Right forelimb (tissue), 1 donor: ENCODE results near the gene MINDY2.
"Not testable (repeated sequence)": the region's sequence is repeated elsewhere in the genome, so short reads cannot be mapped to it uniquely, and the experiment has no call there.

Experiments
- DNase-seq: peaks from one replicate; pipeline ENCODE4 v3.0.0-alpha.2; 2018

Gene MINDY2

DNA sequence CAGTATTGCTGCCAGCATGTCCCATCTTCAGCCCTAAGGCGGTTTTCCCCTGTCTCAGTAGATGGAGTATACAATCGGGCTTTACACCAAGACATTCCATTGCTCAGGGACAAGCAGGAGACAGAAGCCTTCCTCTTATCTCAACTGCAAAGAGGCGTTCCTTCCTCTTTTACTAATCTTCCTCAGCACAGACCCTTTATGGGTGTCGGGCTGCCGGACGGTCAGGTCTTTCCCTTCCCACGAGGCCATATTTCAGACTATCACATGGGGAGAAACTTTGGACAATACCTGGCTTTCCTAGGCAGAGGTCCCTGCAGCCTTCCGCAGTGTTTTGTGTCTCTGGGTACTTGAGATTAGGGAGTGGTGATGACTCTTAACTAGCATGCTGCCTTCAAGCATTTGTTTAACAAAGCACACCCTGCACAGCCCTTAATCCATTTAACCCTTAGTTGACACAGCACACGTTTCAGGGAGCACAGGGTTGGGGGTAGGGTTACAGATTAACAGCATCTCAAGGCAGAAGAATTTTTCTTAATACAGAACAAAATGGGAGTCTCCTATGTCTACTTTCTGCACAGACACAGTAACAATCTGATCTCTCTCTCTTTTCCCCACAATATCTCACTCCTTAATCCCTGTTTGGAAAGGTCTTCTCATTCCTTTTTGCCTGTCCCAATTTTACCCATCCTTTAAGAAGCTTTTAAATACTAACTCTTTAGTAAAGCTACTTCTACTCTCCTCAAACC lies 62.8 kb downstream of the MINDY2 start:
- not testable (repeated sequence) for DNase-seq

GRCh38 chr15:58839485-58839884 lies 68.4 kb downstream of the MINDY2 start:
- DNase-seq = no peak

DNA sequence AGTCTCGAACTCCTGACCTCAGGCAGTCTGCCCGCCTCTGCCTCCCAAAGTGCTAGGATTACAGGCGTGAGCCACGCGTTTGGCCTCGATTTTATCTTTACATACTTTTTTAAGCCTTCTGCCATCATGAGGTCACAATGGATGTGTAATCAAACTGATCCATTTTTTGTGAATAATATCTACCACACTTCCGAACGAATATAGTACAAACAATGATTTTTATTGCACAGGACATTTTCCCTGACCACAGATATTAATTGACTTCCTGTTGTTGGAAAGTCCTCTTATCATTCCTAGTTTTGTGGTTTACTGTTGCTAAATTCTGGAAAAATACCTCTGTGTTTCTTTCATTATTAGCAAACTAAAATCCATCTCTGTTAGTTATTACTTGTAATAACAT lies 68.9 kb downstream of the MINDY2 start:
- no peak for DNase-seq

GRCh38 chr15:58842713-58843396 lies 71.8 kb downstream of the MINDY2 start:
- no peak for DNase-seq

DNA sequence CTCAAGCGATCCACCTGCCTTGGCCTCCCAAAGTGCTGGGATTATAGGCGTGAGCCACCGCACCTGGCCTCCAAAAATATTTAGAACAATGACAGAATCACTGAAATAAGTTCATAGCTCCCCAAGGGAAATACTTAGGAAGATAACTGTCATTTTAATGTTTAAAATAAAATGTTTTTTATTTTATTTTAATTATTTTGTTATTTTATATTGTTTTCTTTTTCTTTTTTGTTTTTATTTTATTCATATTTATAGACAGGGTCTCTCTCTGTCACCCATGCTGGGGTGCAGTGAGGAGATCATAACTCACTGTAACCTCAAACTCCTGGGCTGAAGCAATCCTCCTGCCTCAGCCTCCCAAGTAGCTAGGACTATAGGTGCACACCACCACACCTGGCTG lies 80.1 kb downstream of the MINDY2 start:
- DNase-seq = not testable (repeated sequence)

DNA sequence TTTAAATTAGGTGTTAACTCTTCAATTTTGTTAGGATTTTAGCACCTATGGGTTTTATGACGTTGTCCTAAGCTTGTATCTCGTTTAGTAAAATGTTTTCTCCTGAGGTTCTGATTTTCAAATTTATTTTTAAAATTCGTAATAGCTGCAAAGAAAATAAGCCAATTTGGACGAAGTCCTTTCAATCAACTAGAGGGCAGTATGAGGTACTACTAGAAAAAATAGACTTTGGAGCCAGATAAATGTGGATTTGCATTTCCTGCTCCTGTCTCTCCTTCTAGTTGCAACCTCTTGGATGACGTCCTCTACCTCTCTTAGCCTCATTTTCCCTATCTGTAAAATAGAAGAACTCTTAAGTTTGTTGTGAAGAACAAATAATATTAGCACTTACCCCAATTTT lies 81.2 kb downstream of the MINDY2 start:
- DNase-seq = no peak

GRCh38 chr15:58854593-58854992 lies 83.5 kb downstream of the MINDY2 start:
- DNase-seq = no peak

GRCh38 chr15:58856086-58856485 lies 85.0 kb downstream of the MINDY2 start:
- DNase-seq = no peak

- not testable (repeated sequence) for DNase-seq
Observed at GRCh38 chr15:58856621-58857020, 85.5 kb downstream of the MINDY2 start.

DNA sequence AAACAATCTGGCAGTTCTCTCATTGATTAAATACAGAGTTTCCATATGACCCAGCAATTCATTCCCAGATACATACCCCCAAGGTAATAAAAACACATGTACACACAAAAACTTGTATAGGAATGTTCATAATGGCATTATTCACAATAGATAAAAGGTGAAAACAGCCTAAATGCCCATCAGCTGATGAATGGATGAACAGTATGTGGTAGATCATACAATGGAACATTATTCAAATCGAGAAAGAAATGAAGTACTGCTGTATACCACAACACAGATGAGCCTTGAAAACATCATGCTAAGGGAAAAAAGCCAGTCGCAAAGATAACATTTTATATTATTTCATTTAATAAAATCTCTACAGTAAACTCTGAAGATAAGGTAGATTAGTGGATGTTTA lies 91.2 kb downstream of the MINDY2 start:
- no peak for DNase-seq

DNA sequence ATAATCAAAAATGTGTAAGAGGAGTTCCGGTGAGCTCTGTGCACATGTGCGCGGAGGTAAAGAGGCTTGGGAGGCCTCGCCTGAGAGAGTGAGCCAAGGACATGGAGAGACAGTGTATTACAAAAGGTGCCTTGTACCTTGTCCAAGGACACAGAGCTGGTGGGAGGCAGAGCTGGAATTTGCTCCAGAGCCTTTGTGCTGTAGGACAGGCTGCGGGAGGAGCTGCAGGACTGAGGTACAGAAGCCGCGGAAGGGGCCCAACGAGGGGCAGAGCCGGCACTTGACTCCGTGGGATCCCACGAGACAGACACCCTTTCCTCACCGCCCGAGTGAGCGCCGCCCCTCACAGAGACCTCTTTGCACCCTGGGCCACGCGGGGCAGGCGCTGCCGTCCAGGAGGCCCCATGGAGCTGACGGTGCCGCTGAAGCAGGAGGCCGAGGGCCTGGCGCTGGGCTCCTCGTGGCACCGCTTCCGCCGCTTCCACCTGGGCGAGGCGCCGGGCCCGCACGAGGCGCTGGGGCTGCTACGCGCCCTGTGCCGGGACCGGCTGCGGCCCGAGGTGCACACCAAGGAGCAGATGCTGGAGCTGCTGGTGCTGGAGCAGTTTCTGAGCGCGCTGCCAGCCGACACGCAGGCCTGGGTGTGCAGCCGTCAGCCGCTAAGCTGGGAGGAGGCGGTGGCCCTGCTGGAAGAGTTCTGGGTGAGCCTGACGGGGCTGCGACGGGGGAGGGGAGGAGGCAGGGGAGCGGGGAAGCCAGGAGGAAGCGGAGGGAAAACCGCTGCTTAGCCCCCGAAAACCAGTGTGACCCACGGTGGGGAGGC lies 93.7 kb downstream of the MINDY2 start:
- peak; percentile 76 for DNase-seq

GRCh38 chr15:58865425-58865880 lies 94.4 kb downstream of the MINDY2 start:
- no peak for DNase-seq

DNA sequence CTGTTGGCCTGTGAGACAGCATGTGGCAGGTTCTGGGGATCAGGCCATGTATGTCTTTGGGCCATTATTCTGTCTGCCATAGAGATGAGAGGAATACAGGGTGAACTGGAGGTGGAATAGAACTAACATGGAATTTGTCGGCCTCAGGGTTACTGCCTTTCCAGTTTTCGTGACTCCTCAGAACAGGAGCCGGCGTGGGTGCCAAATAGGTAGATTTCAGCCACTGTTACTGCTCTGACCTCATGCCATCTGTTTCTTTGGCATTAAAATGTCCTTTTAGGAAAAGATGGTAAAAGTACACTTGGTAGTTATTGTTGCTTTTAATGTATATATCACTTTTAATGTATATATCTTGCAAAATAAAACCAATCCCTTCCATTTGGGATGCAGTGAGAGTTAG lies 96.8 kb downstream of the MINDY2 start:
- no peak for DNase-seq

DNA sequence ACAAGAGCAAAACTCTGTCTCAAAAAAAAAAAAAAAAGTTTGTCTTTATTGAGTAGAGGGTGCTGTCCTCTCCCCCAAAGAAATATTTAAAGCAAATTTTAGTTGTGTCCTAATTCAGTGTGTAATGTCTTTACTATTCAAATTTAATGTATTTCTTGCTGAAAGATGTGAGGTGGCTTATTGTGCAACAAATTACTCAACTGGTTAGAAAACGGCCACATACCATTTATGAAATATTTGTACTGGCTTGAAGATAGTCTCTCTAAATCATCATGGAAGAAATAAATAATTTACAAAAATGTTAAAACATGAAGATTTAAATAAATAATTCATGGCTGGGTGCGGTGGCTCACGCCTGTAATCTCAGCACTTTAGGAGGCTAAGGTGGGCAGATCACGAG lies 99.3 kb downstream of the MINDY2 start:
- DNase-seq = no peak

GRCh38 chr15:58873267-58873666 lies 102.2 kb downstream of the MINDY2 start:
- no peak for DNase-seq

- DNase-seq = no peak
Observed at GRCh38 chr15:58875343-58875742, 104.2 kb downstream of the MINDY2 start.

GRCh38 chr15:58876306-58877106 lies 105.4 kb downstream of the MINDY2 start:
- DNase-seq = no peak

DNA sequence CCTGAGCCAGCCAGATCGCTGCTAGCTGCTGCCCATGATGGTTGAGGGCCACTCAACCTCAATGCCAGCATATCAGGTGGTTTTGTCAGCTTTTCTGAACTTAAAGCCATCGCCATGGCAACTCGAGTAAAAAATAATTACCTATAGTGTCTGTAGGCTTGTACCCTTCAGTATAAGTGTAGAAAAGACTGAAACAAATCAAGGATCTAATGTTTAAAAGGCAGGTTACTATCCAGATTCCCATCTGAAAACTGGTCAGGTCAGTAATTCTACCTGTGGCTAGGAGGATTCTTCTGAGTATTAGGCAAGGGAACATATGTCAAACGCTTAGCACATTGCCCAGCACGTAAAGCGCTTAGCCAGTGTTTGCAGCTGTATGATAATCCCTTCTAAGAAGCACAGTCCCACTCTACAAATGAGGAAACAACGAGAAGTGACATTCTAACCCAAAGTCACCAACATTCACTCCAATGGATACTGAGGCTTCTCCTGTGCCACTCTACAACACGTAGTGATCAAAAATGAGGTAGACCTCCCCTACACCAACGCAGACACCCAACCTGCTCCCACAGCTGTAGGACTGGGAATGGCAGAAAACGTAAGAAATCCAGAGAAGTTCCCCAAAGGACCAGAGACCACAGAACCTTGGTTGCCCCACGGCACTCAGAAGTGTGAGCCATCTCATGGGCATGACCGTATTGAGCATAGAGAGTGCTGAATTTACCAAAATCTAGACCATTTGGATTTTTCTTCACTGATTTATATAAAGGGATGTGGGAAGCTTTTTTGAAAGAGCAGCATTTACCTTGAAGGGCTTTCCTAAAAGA lies 107.1 kb downstream of the MINDY2 start:
- DNase-seq = no peak

GRCh38 chr15:58880320-58880719 lies 109.2 kb downstream of the MINDY2 start:
- DNase-seq = no peak

- DNase-seq = no peak
Observed at GRCh38 chr15:58882243-58882642, 111.1 kb downstream of the MINDY2 start.

DNA sequence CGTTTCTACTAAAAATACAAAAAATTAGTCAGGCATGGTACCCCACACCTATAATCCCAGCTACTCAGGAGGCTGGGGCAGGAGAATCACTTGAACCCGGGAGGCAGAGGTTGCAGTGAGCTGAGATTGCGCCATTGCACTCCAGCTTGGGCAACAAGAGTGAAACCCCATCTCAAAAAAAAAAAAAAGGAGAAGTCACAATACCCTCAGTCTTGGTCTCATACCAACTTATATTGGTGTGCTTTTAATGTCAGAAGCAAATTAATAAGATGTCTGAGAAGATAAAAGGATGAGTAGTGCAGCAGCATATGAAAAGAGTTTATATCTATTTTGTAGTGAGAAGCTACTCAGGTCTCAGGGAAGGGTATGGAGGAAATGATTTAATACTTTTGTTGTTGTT lies 112.8 kb downstream of the MINDY2 start:
- DNase-seq = not testable (repeated sequence)

DNA sequence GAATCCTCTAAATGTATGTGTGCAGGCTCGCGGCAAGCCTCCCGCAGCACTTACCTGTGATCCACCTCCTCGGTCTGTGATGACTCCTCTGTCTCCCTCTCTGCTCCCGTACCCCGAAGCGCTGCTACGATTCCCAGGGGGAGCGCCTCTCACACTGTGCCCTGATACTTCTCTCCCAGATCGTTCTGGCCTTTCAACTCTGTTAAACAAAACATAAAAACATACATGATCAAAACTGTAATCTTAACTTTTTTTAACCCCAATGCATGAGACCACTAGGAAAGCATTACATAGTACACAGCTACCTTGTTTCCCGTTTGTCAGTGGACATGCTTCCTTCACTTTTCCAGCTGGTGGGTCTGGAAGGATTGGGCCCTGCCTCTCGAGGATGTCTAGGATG lies 115.8 kb downstream of the MINDY2 start:
- no peak for DNase-seq
